Neuronal stem cell (in vitro differentiated cells): Measurements from ENCODE around the gene PAXX.

Experiments used
- DNase-seq: peaks from one replicate; pipeline ENCODE4 v3.0.0-alpha.2; 2013; ENCODE audit warnings: low spot score
- H2AFZ ChIP-seq: one replicate; pipeline ENCODE4 v1.6.1; 2013; ENCODE audit warnings: mild to moderate bottlenecking, low read length, inconsistent platforms
- H2AK5ac ChIP-seq: 2 replicates; pipeline ENCODE4 v1.6.1; 2013; ENCODE audit warnings: low read depth, mild to moderate bottlenecking, inconsistent platforms, low read length, moderate library complexity, mixed read lengths
- H2BK120ac ChIP-seq: 2 replicates; pipeline ENCODE4 v1.6.1; 2013; ENCODE audit warnings: low read depth, mild to moderate bottlenecking, inconsistent platforms, low read length, moderate library complexity, mixed read lengths
- H2BK12ac ChIP-seq: one replicate; pipeline ENCODE4 v1.6.1; 2013; ENCODE audit warnings: low read length, inconsistent platforms
- H2BK15ac ChIP-seq: 2 replicates; pipeline ENCODE4 v1.6.1; 2013; ENCODE audit warnings: mild to moderate bottlenecking, low read length, inconsistent platforms, mixed read lengths
- H2BK5ac ChIP-seq: one replicate; pipeline ENCODE4 v1.6.1; 2013; ENCODE audit warnings: inconsistent platforms, mild to moderate bottlenecking, low read length, moderate library complexity
- H3K14ac ChIP-seq: one replicate; pipeline ENCODE4 v1.6.1; 2013; ENCODE audit warnings: low read length, inconsistent platforms
- H3K18ac ChIP-seq: 2 replicates; pipeline ENCODE4 v1.6.1; 2013; ENCODE audit warnings: low read length, inconsistent platforms
- H3K23ac ChIP-seq: 2 replicates; pipeline ENCODE4 v1.6.1; 2013; ENCODE audit warnings: low read depth, mild to moderate bottlenecking, mixed read lengths, low read length, inconsistent platforms; ENCODE audit not compliant: poor library complexity
- H3K27ac ChIP-seq: replicated peaks from 3 replicates; pipeline ENCODE4 v1.5.1; 2013; ENCODE audit warnings: low read length, inconsistent platforms
- H3K27me3 ChIP-seq, 3 experiments: 2 replicates each; pipeline ENCODE4 v1.6.1; 2013; ENCODE audit warnings: low read length in 3 of 3, mild to moderate bottlenecking in 2 of 3, inconsistent platforms in 1 of 3, low read depth in 1 of 3, mixed read lengths in 1 of 3, moderate library complexity in 1 of 3; ENCODE audit not compliant: control insufficient read depth in 3 of 3, insufficient read depth in 3 of 3
- H3K36me3 ChIP-seq, 2 donors: replicated peaks in 1 of 2; 2 replicates each; pipeline ENCODE4 v1.6.1; 2013; ENCODE audit warnings: low read length in 2 of 2; ENCODE audit not compliant: control insufficient read depth in 2 of 2, insufficient read depth in 2 of 2
- H3K4ac ChIP-seq: 2 replicates; pipeline ENCODE4 v1.6.1; 2013; ENCODE audit warnings: inconsistent platforms, mild to moderate bottlenecking, low read length, moderate library complexity
- H3K4me1 ChIP-seq, 2 donors: 1 replicate in 1 of 2; 2 replicates in 1 of 2; pipeline ENCODE4 v1.6.1; 2013; ENCODE audit warnings: low read length in 2 of 2, low read depth in 1 of 2; ENCODE audit not compliant: control insufficient read depth in 2 of 2, insufficient read depth in 1 of 2
- H3K4me2 ChIP-seq: one replicate; pipeline ENCODE4 v1.6.1; 2013; ENCODE audit warnings: mild to moderate bottlenecking, low read length, inconsistent platforms; ENCODE audit not compliant: insufficient read depth, poor library complexity, severe bottlenecking
- H3K4me3 ChIP-seq, 2 donors: 2 replicates each; pipeline ENCODE4 v1.5.1; 2013; ENCODE audit warnings: low read length in 2 of 2, mild to moderate bottlenecking in 2 of 2, inconsistent platforms in 1 of 2, moderate library complexity in 1 of 2
- H3K79me1 ChIP-seq: one replicate; pipeline ENCODE4 v1.6.1; 2013; ENCODE audit warnings: low read depth, mild to moderate bottlenecking, inconsistent platforms, low read length, moderate library complexity
- H3K9ac ChIP-seq: one replicate; pipeline ENCODE4 v1.6.1; 2013; ENCODE audit warnings: mild to moderate bottlenecking, low read depth, low read length, inconsistent platforms; ENCODE audit not compliant: poor library complexity
- H3K9me3 ChIP-seq, 2 donors: replicated peaks in 1 of 2; 2 replicates each; pipeline versions ENCODE3 to v1.6.1; 2013; ENCODE audit warnings: low read length in 2 of 2, mild to moderate bottlenecking in 2 of 2, inconsistent platforms in 1 of 2, low read depth in 1 of 2, mixed read lengths in 1 of 2, moderate library complexity in 1 of 2; ENCODE audit not compliant: control insufficient read depth in 2 of 2, insufficient read depth in 1 of 2
- H4K8ac ChIP-seq: one replicate; pipeline ENCODE4 v1.6.1; 2013; ENCODE audit warnings: low read depth, mild to moderate bottlenecking, inconsistent platforms, low read length, moderate library complexity
- H4K91ac ChIP-seq: one replicate; pipeline ENCODE4 v1.6.1; 2013; ENCODE audit warnings: low read length, low read depth, mild to moderate bottlenecking, inconsistent platforms; ENCODE audit not compliant: poor library complexity
- WGBS, 2 donors: extraction: QIAGEN DNeasy Blood & Tissue Kit; methylation state at CpG; one replicate each; pipeline ENCODE4 v1.1.7; 2013; ENCODE audit warnings: missing lambda C conversion rate in 2 of 2, mixed read lengths in 1 of 2; ENCODE audit not compliant: insufficient read length in 2 of 2, insufficient replicate concordance in 1 of 2; ENCODE audit errors: extremely low coverage in 2 of 2; 5-methylcytosine and 5-hydroxymethylcytosine counted together

The PAXX gene

DNA sequence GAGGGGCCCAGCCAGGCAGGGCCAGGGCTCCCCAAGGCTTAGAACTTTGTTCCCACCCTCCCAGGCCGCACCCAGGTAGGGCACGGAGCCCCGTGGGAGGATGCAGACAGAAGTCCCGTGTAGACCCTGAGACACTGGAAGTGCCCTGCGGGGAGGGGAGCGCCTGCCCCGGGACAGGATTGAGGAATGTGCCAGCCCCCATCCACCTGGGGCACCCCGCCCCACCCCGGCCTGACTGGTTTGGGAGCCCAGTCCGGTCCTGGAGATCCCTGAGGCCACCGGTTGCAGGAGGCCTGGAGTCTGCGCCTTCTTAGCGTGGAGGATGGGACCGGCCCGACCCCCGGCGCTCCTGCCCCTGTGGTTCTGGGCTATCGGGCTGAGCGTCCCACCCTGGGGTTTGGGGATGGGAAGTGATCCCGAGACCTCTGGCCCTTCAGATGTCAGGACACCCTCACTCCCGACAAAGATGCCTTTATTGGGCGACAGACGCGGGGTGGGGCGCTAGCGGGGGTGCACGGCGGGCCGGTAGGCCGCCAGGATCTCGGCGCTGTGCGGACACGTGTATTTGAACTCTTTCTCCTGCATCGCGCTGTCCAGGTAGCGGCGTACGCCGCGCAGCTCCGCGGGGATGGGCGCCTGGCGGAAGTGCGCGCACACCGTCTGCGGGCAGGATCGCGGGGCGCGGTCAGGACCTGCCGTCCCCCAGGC lies 2.1 kb downstream of the PAXX start:
- no CpG with 5 or more reads among the region's 54 CpGs for WGBS, 2 donors
- Histone ChIP-seq H3K27ac (no peak overlapping the region), H4K8ac (no peak overlapping the region), H2AFZ (no peak overlapping the region), H3K9ac (no peak overlapping the region), H3K4ac (no peak overlapping the region), H3K79me1 (peaks cover 9% of the 10 kb centered on the region), H4K91ac (no peak overlapping the region), H2BK120ac (no peak overlapping the region), H2BK12ac (peak overlapping the region; percentile 58), H2BK15ac (no peak overlapping the region), H3K4me1 (peaks cover 4 to 22% of the 10 kb centered on the region in 2 donors), H3K14ac (no peak overlapping the region), H3K36me3 (peaks cover 6 to 15% of the 10 kb centered on the region in 2 donors), H2BK5ac (peak overlapping the region; percentile 5), H3K23ac (no peak overlapping the region), H3K18ac (no peak overlapping the region), H3K27me3 (peaks cover 0 to 5% (median 0%) of the 10 kb centered on the region in 3 experiments), H3K9me3 (peaks cover 8 to 13% of the 10 kb centered on the region in 2 donors), H3K4me3 (peak overlapping the region in 1 of 2 donors; percentile 97), H3K4me2 (no peak overlapping the region), H2AK5ac (no peak overlapping the region)
- no peak for DNase-seq

DNA sequence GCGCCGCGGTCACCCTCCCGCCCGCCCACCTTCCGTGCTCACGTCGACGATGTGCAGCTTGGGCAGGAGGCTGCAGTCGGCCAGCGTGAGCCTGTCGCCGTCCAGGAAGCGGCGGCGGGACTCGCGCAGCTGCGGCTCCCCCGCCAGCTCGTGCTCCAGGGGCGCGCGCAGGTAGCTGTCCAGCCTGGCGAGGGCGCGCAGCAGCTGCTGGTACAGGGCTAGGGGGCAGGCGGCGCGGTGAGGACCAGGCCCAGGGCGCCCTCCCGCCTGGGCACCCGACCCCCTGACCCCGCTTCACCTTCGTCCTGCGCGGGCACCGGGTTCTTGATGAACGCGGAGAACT lies 2.6 kb downstream of the PAXX start:
- no peak overlapping the region for H3K18ac ChIP-seq
- no peak overlapping the region for H2AFZ ChIP-seq
- no CpG with 5 or more reads among the region's 40 CpGs for WGBS, 2 donors

DNA sequence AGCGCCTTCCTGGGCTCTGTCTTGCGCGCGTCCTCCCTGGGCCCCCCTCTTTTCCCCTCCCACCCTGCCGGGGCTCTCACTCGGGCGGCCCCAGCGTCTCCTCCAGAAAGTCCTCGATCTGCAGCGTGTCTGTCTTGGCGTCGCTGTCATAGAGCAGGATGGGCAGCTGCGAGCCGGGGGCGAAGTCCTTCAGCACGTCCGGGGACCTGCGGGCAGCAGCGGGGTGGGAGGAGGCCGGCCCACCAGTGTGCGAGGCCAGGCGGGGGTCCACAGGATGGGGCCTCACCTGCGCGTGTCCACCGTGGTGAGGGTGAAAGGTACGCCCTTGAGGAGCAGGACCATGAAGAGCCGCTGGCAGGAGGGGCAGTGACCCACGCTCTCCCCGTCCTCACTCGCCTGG lies 3.1 kb downstream of the PAXX start:
- H4K91ac ChIP-seq = no peak overlapping the region
- no peak overlapping the region for H3K9ac ChIP-seq
- no peak overlapping the region for H3K4ac ChIP-seq
- no peak overlapping the region for H2BK12ac ChIP-seq
- peak overlapping the region; percentile 63 for H2AK5ac ChIP-seq
- no peak overlapping the region for H3K14ac ChIP-seq
- H3K4me3 ChIP-seq = no peak overlapping the region
- peaks cover 8 to 11% of the 10 kb centered on the region in 2 donors for H3K9me3 ChIP-seq
- H2AFZ ChIP-seq = no peak overlapping the region
- H2BK5ac ChIP-seq = no peak overlapping the region
- H3K79me1 ChIP-seq = peaks cover 9% of the 10 kb centered on the region
- H3K27ac ChIP-seq = no peak overlapping the region
- no peak overlapping the region for H3K18ac ChIP-seq
- H3K23ac ChIP-seq = no peak overlapping the region
- peak overlapping the region; percentile 43 for H4K8ac ChIP-seq
- H3K4me2 ChIP-seq = no peak overlapping the region
- no peak overlapping the region for H2BK120ac ChIP-seq
- peaks cover 0 to 5% (median 0%) of the 10 kb centered on the region in 3 experiments for H3K27me3 ChIP-seq
- H2BK15ac ChIP-seq = peak overlapping the region; percentile 71
- no peak for DNase-seq
- peaks cover 6 to 15% of the 10 kb centered on the region in 2 donors for H3K36me3 ChIP-seq
- no CpG with 5 or more reads among the region's 30 CpGs for WGBS, 2 donors
- H3K4me1 ChIP-seq = peaks cover 8 to 19% of the 10 kb centered on the region in 2 donors

More for the DNA sequence above, 2.6 kb downstream of the PAXX start:
- Histone ChIP-seq H3K4me2 (no peak overlapping the region), H4K91ac (no peak overlapping the region), H3K27me3 (peaks cover 0 to 5% (median 0%) of the 10 kb centered on the region in 3 experiments), H3K79me1 (peaks cover 9% of the 10 kb centered on the region), H3K14ac (no peak overlapping the region), H2BK15ac (no peak overlapping the region), H2BK120ac (no peak overlapping the region), H3K4ac (no peak overlapping the region), H3K4me3 (no peak overlapping the region), H4K8ac (no peak overlapping the region), H2BK12ac (no peak overlapping the region), H2AK5ac (no peak overlapping the region), H3K9me3 (peaks cover 8 to 13% of the 10 kb centered on the region in 2 donors), H3K36me3 (peaks cover 6 to 15% of the 10 kb centered on the region in 2 donors), H2BK5ac (no peak overlapping the region), H3K23ac (no peak overlapping the region), H3K9ac (no peak overlapping the region), H3K4me1 (peaks cover 4 to 22% of the 10 kb centered on the region in 2 donors), H3K27ac (no peak overlapping the region)
- no peak for DNase-seq

DNA sequence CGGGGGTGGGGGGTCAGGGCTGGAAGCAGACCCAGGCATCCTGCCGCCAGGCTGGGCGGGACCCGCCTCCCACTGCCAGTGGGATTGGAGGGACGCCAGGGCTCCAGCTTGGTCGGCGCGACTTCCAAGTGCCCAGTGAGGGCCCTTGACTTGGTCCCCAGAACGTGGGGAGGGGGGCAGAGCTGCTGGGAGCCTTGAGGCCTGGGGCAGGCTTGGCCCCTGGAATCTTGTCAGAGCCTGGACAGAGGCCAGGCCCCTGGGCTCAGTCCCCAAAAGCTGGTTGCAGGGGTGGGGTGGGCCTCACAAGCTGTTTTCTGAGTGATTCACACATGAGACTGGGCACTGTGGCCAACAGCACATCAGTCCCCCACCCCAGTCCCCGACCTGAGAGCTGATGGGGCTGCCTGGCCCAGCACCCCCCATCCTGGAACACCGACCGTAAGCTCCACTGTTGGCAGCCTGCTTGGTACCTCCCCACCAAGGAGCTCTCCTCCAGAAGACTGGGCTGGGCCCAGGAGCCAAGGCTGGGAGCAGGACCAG lies 3.6 kb downstream of the PAXX start:
- H3K4me3 ChIP-seq = no peak overlapping the region
- WGBS, 2 donors = no CpG with 5 or more reads among the region's 12 CpGs

More for the DNA sequence above, 3.6 kb downstream of the PAXX start:
- H2BK15ac ChIP-seq = peak overlapping the region; percentile 81
- no peak overlapping the region for H3K23ac ChIP-seq
- peaks cover 0 to 5% (median 0%) of the 10 kb centered on the region in 3 experiments for H3K27me3 ChIP-seq
- no peak for DNase-seq
- H3K36me3 ChIP-seq = peaks cover 6 to 15% of the 10 kb centered on the region in 2 donors
- no peak overlapping the region for H2AFZ ChIP-seq
- no peak overlapping the region for H3K4ac ChIP-seq
- H3K79me1 ChIP-seq = peaks cover 9% of the 10 kb centered on the region
- H2BK5ac ChIP-seq = peak overlapping the region; percentile 11
- H2BK120ac ChIP-seq = no peak overlapping the region
- no peak overlapping the region for H3K14ac ChIP-seq
- H3K4me2 ChIP-seq = no peak overlapping the region
- H3K4me1 ChIP-seq = peaks cover 9 to 19% of the 10 kb centered on the region in 2 donors
- no peak overlapping the region for H3K27ac ChIP-seq
- H4K91ac ChIP-seq = no peak overlapping the region
- peaks cover 3 to 6% of the 10 kb centered on the region in 2 donors for H3K9me3 ChIP-seq
- H2AK5ac ChIP-seq = peak overlapping the region; percentile 88
- H4K8ac ChIP-seq = no peak overlapping the region
- peak overlapping the region; percentile 92 for H3K18ac ChIP-seq
- H3K9ac ChIP-seq = no peak overlapping the region
- H2BK12ac ChIP-seq = no peak overlapping the region
